OCI-LY7 (cell line): ENCODE measurements around the gene KRTAP19-4.

Experiments used
- EZH2phosphoT487 ChIP-seq: fragments of 200-600 bp; sonication (generic); IDR thresholded peaks from 2 replicates; pipeline ENCODE4 v1.6.1; 2018; ENCODE audit warnings: low read depth, borderline replicate concordance, mild to moderate bottlenecking, mixed run types, antibody characterized with exemption, low read length, moderate library complexity, mixed read lengths
- TF ChIP-seq, protein P1 (sequence below): fragments of 200-600 bp; sonication (generic); conservative IDR thresholded peaks from 2 replicates; pipeline ENCODE4 v1.5.1; 2014; ENCODE audit warnings: mild to moderate bottlenecking, antibody characterized with exemption, low read length, moderate library complexity, mixed read lengths

GRCh38 chr21:30502041-30502440 is 5.1 kb upstream of the KRTAP19-4 start, which contains the start of gene KRTAP19-5:
- TF ChIP-seq, protein P1, sequence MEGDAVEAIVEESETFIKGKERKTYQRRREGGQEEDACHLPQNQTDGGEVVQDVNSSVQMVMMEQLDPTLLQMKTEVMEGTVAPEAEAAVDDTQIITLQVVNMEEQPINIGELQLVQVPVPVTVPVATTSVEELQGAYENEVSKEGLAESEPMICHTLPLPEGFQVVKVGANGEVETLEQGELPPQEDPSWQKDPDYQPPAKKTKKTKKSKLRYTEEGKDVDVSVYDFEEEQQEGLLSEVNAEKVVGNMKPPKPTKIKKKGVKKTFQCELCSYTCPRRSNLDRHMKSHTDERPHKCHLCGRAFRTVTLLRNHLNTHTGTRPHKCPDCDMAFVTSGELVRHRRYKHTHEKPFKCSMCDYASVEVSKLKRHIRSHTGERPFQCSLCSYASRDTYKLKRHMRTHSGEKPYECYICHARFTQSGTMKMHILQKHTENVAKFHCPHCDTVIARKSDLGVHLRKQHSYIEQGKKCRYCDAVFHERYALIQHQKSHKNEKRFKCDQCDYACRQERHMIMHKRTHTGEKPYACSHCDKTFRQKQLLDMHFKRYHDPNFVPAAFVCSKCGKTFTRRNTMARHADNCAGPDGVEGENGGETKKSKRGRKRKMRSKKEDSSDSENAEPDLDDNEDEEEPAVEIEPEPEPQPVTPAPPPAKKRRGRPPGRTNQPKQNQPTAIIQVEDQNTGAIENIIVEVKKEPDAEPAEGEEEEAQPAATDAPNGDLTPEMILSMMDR, result no peak
- TF ChIP-seq EZH2phosphoT487, result no peak
